ENCODE data around the gene IZUMO4. TPM values are rescaled to one million over a fixed set of nuclear protein-coding genes. Genes with fewer than 3 reads are reported as not detected.
"Not testable (repeated sequence)": the region's sequence is repeated elsewhere in the genome, so short reads cannot be mapped to it uniquely, and the experiment has no call there.

Gene IZUMO4
- total RNA-seq, 3 donors from 2014 or later = 3.6 to 12.8 (median 3.7) TPM

DNA sequence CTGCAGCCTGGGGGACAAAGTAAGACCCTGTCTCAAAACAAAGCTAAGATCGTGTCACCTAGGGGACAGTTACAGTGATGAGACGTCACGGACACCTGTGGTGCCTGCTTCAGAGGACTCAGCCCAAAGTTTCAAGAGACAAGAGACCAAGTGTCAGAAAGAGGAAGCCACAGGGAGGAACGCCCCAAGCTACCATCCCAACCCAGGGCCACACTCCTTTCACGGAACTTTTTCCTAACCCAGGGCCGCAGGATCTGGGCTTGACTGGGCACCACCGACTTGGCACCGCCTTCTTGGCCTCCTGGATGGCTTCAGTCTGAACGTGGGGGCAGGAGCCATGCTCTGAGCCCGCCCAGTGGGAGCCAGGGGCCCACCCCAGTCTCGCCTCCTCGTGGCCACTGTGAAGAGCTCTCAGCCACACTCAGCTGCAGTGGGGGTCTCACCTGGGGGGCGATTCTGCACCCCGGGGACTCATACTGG, 9.1 kb upstream of the IZUMO4 start:
- peak overlapping the region; percentile 25 to 68 for H3K27ac ChIP-seq
- H3K4me1 ChIP-seq = peaks cover 0 to 16% of the 10 kb centered on the region in 2 donors
- no peaks in the 10 kb centered on the region for H3K9me3 ChIP-seq
- intact Hi-C loops (cut with DNase I; ENCODE audit: low total_unique reads) = no loop called here
- TF ChIP-seq, protein P1, sequence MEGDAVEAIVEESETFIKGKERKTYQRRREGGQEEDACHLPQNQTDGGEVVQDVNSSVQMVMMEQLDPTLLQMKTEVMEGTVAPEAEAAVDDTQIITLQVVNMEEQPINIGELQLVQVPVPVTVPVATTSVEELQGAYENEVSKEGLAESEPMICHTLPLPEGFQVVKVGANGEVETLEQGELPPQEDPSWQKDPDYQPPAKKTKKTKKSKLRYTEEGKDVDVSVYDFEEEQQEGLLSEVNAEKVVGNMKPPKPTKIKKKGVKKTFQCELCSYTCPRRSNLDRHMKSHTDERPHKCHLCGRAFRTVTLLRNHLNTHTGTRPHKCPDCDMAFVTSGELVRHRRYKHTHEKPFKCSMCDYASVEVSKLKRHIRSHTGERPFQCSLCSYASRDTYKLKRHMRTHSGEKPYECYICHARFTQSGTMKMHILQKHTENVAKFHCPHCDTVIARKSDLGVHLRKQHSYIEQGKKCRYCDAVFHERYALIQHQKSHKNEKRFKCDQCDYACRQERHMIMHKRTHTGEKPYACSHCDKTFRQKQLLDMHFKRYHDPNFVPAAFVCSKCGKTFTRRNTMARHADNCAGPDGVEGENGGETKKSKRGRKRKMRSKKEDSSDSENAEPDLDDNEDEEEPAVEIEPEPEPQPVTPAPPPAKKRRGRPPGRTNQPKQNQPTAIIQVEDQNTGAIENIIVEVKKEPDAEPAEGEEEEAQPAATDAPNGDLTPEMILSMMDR (IDR thresholded peaks at IDR 0.05) = no peak
- TF ChIP-seq POLR2AphosphoS5 (IDR thresholded peaks at IDR 0.05) = no peak
- TF ChIP-seq POLR2A (IDR thresholded peaks at IDR 0.05) = no peak
- no peaks in the 10 kb centered on the region for H3K27me3 ChIP-seq
- DNase-seq (ENCODE audit: low spot score in 2 of 2) = no peak
- H3K4me3 ChIP-seq = no peak overlapping the region
- no peaks in the 10 kb centered on the region for H3K36me3 ChIP-seq

DNA sequence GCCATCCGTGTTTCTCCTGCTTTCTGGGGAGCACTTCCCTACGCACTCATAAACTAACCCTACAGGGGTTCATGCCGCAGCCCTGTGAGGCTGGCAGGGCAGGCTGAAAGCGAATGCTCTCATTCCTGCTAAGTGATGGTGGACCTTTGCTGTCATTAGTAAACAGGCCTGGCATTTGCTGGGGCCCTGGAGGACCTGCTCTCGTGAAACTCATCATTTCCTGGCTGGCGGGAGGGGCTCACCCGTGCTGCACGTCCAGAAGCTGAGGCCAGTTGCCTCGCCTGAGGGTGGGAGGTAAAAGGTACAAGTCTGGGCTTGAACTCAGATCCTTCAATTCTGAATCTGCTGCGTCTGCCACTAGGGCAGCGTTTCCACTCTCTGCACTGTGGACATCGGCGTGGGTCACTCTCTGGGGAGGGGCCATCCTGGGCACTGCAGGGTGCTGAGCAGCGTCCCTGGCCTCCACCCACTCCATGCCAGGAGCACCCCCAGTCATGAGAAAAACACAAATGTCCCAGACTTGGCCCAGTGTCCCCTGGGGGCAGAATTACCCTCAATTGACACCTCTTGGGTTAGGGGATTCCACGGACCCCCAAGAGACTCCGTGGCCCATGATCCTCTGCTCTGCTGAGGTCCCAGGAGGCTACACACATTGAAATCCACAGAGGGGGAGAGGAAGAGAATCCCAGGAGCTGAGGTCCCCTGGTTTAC, 7.6 kb upstream of the IZUMO4 start:
- no peaks in the 10 kb centered on the region for H3K9me3 ChIP-seq
- intact Hi-C loops (cut with DNase I; ENCODE audit: low total_unique reads) = no loop called here
- peak overlapping the region in 1 of 3 donors; percentile 5 for H3K4me3 ChIP-seq
- no peaks in the 10 kb centered on the region for H3K27me3 ChIP-seq
- peak overlapping the region; percentile 59 to 72 for H3K27ac ChIP-seq
- H3K4me1 ChIP-seq = peaks cover 0 to 17% of the 10 kb centered on the region in 2 donors
- TF ChIP-seq, protein P1 (IDR thresholded peaks at IDR 0.05) = no peak
- TF ChIP-seq POLR2A (IDR thresholded peaks at IDR 0.05) = no peak
- TF ChIP-seq POLR2AphosphoS5 (IDR thresholded peaks at IDR 0.05) = no peak
- H3K36me3 ChIP-seq = no peaks in the 10 kb centered on the region
- DNase-seq (ENCODE audit: low spot score in 2 of 2) = peak in 1 of 2 donors; percentile 65

DNA sequence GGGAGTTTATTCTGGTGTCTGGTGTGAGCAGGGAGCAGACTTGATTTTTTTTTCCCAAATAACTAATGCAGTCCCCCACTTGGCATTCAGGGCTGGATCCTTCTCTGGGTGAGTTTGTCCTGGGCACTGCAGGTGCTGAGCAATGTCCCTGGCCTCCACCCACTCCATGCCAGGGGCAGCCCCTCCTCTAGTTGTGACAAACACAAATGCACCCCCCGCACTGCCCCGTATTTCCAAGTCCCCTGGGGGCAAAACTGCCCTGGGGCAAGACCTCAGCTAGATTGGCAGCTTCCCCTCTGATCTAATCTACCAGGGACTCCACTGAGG, 7.0 kb upstream of the IZUMO4 start:
- Histone ChIP-seq H3K4me3 (peak overlapping the region in 1 of 3 donors; percentile 6), H3K36me3 (no peaks in the 10 kb centered on the region), H3K27ac (peak overlapping the region; percentile 59 to 72), H3K9me3 (no peaks in the 10 kb centered on the region), H3K4me1 (peaks cover 0 to 21% of the 10 kb centered on the region in 2 donors), H3K27me3 (no peaks in the 10 kb centered on the region)
- DNase-seq (ENCODE audit: low spot score in 2 of 2) = no peak
- TF ChIP-seq POLR2AphosphoS5 (IDR thresholded peaks at IDR 0.05) (no peak), POLR2A (IDR thresholded peaks at IDR 0.05) (no peak)
- TF ChIP-seq, protein P1 (IDR thresholded peaks at IDR 0.05) = no peak
- intact Hi-C loops (cut with DNase I; ENCODE audit: low total_unique reads) = loop anchor here (10.0 kb wide), 1 partner anchor 185 kb away; the partner anchor contains the start of genes ADAT3 and SCAMP4

DNA sequence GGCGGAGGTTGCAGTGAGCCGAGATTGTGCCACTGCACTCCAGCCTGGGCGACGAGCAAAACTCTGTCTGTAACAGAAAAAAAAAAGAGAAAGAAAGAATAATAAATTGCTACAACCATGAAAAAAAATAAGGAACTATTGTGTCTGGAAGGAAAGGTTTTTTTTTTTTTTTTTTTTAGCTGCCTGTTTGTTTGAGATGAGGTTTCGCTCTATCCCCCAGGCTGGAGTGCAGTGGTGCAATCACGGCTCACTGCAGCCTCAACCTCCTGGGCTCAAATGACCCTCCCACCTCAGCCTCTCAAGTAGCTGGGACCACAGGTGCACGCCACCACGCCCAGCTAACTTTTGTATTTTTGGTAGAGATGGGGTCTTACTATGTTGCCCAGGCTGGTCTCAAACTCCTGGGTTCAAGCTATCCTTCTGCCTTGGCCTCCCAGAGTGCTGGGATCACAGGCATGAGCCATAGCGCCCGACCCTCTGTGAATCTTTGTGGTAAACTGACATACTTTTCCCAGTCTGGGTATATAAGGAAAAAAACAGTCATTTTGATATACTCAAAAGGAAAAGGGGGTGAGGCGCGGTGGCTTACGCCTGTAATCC, 4.7 kb upstream of the IZUMO4 start:
- not testable (repeated sequence) for H3K27me3 ChIP-seq; H3K9me3 ChIP-seq; DNase-seq (ENCODE audit: low spot score in 2 of 2); H3K4me3 ChIP-seq; H3K36me3 ChIP-seq
- intact Hi-C loops (cut with DNase I; ENCODE audit: low total_unique reads) = loop anchor here (10.0 kb wide), 1 partner anchor 187 kb away; the partner anchor contains the start of genes ADAT3 and SCAMP4
- Histone ChIP-seq H3K4me1 (peaks cover 0 to 21% of the 10 kb centered on the region in 2 donors), H3K27ac (peak overlapping the region; percentile 22 to 72)

DNA sequence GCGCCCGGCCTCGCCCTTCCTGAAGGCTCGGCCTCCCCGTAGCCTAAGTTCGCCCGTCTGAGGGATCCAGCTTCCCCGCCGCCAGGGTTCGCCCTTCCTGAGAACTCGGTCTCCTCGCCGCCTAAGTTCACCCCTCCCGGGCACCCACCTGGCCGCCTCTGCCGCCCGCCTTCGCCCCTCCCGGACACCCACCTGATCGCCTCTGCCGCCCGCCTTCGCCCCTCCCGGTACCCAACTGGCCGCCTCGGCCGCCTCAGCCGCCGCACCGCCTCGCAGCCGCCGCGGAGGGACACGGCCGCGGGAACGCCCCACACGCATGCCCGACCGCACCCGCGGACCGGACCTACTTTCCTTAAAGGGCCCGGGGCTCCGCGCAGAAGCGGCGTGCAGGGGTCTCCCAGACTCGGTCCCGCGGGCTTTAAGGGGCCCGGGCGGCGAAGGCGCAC, 658 bp upstream of the IZUMO4 start, which contains the start of gene MOB3A:
MOB3A (minus strand) TSS at position 293 of the 446 bp plus-strand sequence. CDS start 17,766 bp downstream, outside the sequence.
- DNase-seq (ENCODE audit: low spot score in 2 of 2) = peak; percentile 86 to 88
- Histone ChIP-seq H3K27me3 (no peaks in the 10 kb centered on the region), H3K9me3 (no peaks in the 10 kb centered on the region), H3K36me3 (no peaks in the 10 kb centered on the region), H3K4me1 (peaks cover 0 to 16% of the 10 kb centered on the region in 2 donors), H3K4me3 (peak within 1 kb of the TSS; percentile 61 to 85 (median 70)), H3K27ac (peak within 1 kb of the TSS; percentile 92 to 97)
- TF ChIP-seq POLR2A (IDR thresholded peaks at IDR 0.05) (peak; percentile 44), POLR2AphosphoS5 (IDR thresholded peaks at IDR 0.05) (peak; percentile 90 to 92 (median 90))
- TF ChIP-seq, protein P1 (IDR thresholded peaks at IDR 0.05) = peak; percentile 51 to 79 (median 73)
- intact Hi-C loops (cut with DNase I; ENCODE audit: low total_unique reads) = loop anchor here (10.0 kb wide), 1 partner anchor 191 kb away; the partner anchor contains the start of genes ADAT3 and SCAMP4
